Measurements from ENCODE around the gene TF.

Gene TF

GRCh38 chr3:133775309-133775708, 29.1 kb downstream of the TF start:
- H2BK5ac ChIP-seq (ENCODE audit: low read depth, low read length, poor library complexity, severe bottlenecking) = no peak overlapping the region
- DNase-seq = no peak
- H2BK12ac ChIP-seq (ENCODE audit: low read length in 2 of 2) = no peak overlapping the region
- H3K36me3 ChIP-seq (ENCODE audit: control insufficient read depth in 1 of 2, insufficient read depth in 2 of 2, low read depth in 1 of 2, low read length in 2 of 2) = no peaks in the 10 kb centered on the region
- no peaks in the 10 kb centered on the region for H3K79me1 ChIP-seq (replicated peaks; ENCODE audit: low read length, poor library complexity, severe bottlenecking)
- no peak overlapping the region for H4K8ac ChIP-seq (ENCODE audit: low read length)
- no peaks in the 10 kb centered on the region for H3K4me1 ChIP-seq (ENCODE audit: control insufficient read depth, insufficient read depth, low read depth, low read length)
- H3K23ac ChIP-seq (ENCODE audit: low read length in 2 of 2) = no peak overlapping the region
- no peak overlapping the region for H3K4me2 ChIP-seq (ENCODE audit: low read length, poor library complexity, severe bottlenecking)
- H3K9ac ChIP-seq (ENCODE audit: low read length) = no peak overlapping the region
- WGBS = 90% methylated on average over 9 of the region's 9 CpGs
- H3K18ac ChIP-seq (ENCODE audit: low read depth in 1 of 2, low read length in 2 of 2) = no peak overlapping the region
- no peaks in the 10 kb centered on the region for H3K9me3 ChIP-seq (ENCODE audit: control insufficient read depth, low read length)
- H2BK120ac ChIP-seq (ENCODE audit: low read depth, low read length) = no peak overlapping the region
- no peak overlapping the region for H2BK15ac ChIP-seq (ENCODE audit: low read depth, poor library complexity, severe bottlenecking)
- H3K27me3 ChIP-seq (ENCODE audit: control insufficient read depth in 1 of 2, insufficient read depth in 1 of 2, low read length in 2 of 2) = peaks cover 11 to 15% of the 10 kb centered on the region in 2 experiments
- H3K4me3 ChIP-seq (ENCODE audit: insufficient read depth in 1 of 2, low read depth in 1 of 2, low read length in 2 of 2) = no peak overlapping the region
- no peak overlapping the region for H3K4ac ChIP-seq (ENCODE audit: low read depth in 1 of 2, low read length in 2 of 2)
- no peak overlapping the region for H2AFZ ChIP-seq (ENCODE audit: low read depth, low read length)
- H2AK5ac ChIP-seq (ENCODE audit: low read length, severe bottlenecking) = no peak overlapping the region
- H3K27ac ChIP-seq (ENCODE audit: low read length, poor library complexity, severe bottlenecking) = no peak overlapping the region
- no peak overlapping the region for H4K91ac ChIP-seq (ENCODE audit: low read length)
- H3K14ac ChIP-seq (ENCODE audit: low read length in 2 of 2) = no peak overlapping the region

GRCh38 chr3:133775835-133776234, 29.6 kb downstream of the TF start:
- H3K4me2 ChIP-seq (ENCODE audit: low read length, poor library complexity, severe bottlenecking) = no peak overlapping the region
- no peak overlapping the region for H2AK5ac ChIP-seq (ENCODE audit: low read length, severe bottlenecking)
- peaks cover 10 to 11% of the 10 kb centered on the region in 2 experiments for H3K27me3 ChIP-seq (ENCODE audit: control insufficient read depth in 1 of 2, insufficient read depth in 1 of 2, low read length in 2 of 2)
- WGBS = 92% methylated on average over 5 of the region's 5 CpGs
- no peak overlapping the region for H2BK12ac ChIP-seq (ENCODE audit: low read length in 2 of 2)
- H3K4me3 ChIP-seq (ENCODE audit: insufficient read depth in 1 of 2, low read depth in 1 of 2, low read length in 2 of 2) = no peak overlapping the region
- H2BK15ac ChIP-seq (ENCODE audit: low read depth, poor library complexity, severe bottlenecking) = no peak overlapping the region
- H3K36me3 ChIP-seq (ENCODE audit: control insufficient read depth in 1 of 2, insufficient read depth in 2 of 2, low read depth in 1 of 2, low read length in 2 of 2) = no peaks in the 10 kb centered on the region
- H3K4me1 ChIP-seq (ENCODE audit: control insufficient read depth, insufficient read depth, low read depth, low read length) = no peaks in the 10 kb centered on the region
- no peak overlapping the region for H3K18ac ChIP-seq (ENCODE audit: low read depth in 1 of 2, low read length in 2 of 2)
- no peak overlapping the region for H3K27ac ChIP-seq (ENCODE audit: low read length, poor library complexity, severe bottlenecking)
- no peak overlapping the region for H2AFZ ChIP-seq (ENCODE audit: low read depth, low read length)
- no peak overlapping the region for H2BK120ac ChIP-seq (ENCODE audit: low read depth, low read length)
- no peak overlapping the region for H3K9ac ChIP-seq (ENCODE audit: low read length)
- no peaks in the 10 kb centered on the region for H3K9me3 ChIP-seq (ENCODE audit: control insufficient read depth, low read length)
- H3K79me1 ChIP-seq (replicated peaks; ENCODE audit: low read length, poor library complexity, severe bottlenecking) = no peaks in the 10 kb centered on the region
- no peak for DNase-seq
- no peak overlapping the region for H2BK5ac ChIP-seq (ENCODE audit: low read depth, low read length, poor library complexity, severe bottlenecking)
- H3K14ac ChIP-seq (ENCODE audit: low read length in 2 of 2) = no peak overlapping the region
- no peak overlapping the region for H3K23ac ChIP-seq (ENCODE audit: low read length in 2 of 2)
- no peak overlapping the region for H4K8ac ChIP-seq (ENCODE audit: low read length)
- H3K4ac ChIP-seq (ENCODE audit: low read depth in 1 of 2, low read length in 2 of 2) = no peak overlapping the region
- H4K91ac ChIP-seq (ENCODE audit: low read length) = no peak overlapping the region

DNA sequence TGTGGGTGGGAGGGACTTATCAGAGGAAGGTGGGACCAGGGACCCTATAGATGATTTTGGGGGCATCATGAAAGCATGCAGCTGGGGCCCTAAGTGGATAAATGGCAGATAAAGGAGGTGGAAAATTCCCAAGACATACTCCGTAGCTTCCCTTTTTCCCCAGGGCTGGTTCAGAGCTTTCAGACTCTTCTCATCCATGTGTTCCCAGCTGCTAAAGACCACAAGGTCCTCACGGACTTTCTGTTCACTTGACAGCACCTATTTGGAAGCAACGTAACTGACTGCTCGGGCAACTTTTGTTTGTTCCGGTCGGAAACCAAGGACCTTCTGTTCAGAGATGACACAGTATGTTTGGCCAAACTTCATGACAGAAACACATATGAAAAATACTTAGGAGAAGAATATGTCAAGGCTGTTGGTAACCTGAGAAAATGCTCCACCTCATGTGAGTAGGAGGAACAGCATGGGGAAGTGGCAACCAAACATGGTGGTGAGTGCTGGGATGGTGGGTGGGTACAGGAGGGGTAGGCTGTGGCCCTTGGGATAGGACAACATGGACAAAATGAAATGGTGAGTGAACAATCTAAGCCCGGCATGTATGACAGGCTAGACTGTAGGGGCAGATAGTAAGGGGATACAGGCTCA, 30.7 kb downstream of the TF start:
- peaks cover 10 to 11% of the 10 kb centered on the region in 2 experiments for H3K27me3 ChIP-seq (ENCODE audit: control insufficient read depth in 1 of 2, insufficient read depth in 1 of 2, low read length in 2 of 2)
- no peak overlapping the region for H3K18ac ChIP-seq (ENCODE audit: low read depth in 1 of 2, low read length in 2 of 2)
- H3K23ac ChIP-seq (ENCODE audit: low read length in 2 of 2) = no peak overlapping the region
- no peaks in the 10 kb centered on the region for H3K36me3 ChIP-seq (ENCODE audit: control insufficient read depth in 1 of 2, insufficient read depth in 2 of 2, low read depth in 1 of 2, low read length in 2 of 2)
- no peak overlapping the region for H3K14ac ChIP-seq (ENCODE audit: low read length in 2 of 2)
- H4K8ac ChIP-seq (ENCODE audit: low read length) = no peak overlapping the region
- no peak overlapping the region for H2BK12ac ChIP-seq (ENCODE audit: low read length in 2 of 2)
- no peak overlapping the region for H3K27ac ChIP-seq (ENCODE audit: low read length, poor library complexity, severe bottlenecking)
- no peak overlapping the region for H2BK15ac ChIP-seq (ENCODE audit: low read depth, poor library complexity, severe bottlenecking)
- 93% methylated on average over 7 of the region's 7 CpGs for WGBS
- no peak overlapping the region for H3K9ac ChIP-seq (ENCODE audit: low read length)
- H2AK5ac ChIP-seq (ENCODE audit: low read length, severe bottlenecking) = no peak overlapping the region
- DNase-seq = no peak
- H3K4ac ChIP-seq (ENCODE audit: low read depth in 1 of 2, low read length in 2 of 2) = no peak overlapping the region
- H2BK5ac ChIP-seq (ENCODE audit: low read depth, low read length, poor library complexity, severe bottlenecking) = no peak overlapping the region
- H4K91ac ChIP-seq (ENCODE audit: low read length) = no peak overlapping the region
- no peak overlapping the region for H2AFZ ChIP-seq (ENCODE audit: low read depth, low read length)
- H2BK120ac ChIP-seq (ENCODE audit: low read depth, low read length) = no peak overlapping the region
- no peaks in the 10 kb centered on the region for H3K9me3 ChIP-seq (ENCODE audit: control insufficient read depth, low read length)
- H3K4me3 ChIP-seq (ENCODE audit: insufficient read depth in 1 of 2, low read depth in 1 of 2, low read length in 2 of 2) = no peak overlapping the region
- H3K4me1 ChIP-seq (ENCODE audit: control insufficient read depth, insufficient read depth, low read depth, low read length) = no peaks in the 10 kb centered on the region
- no peak overlapping the region for H3K4me2 ChIP-seq (ENCODE audit: low read length, poor library complexity, severe bottlenecking)
- H3K79me1 ChIP-seq (replicated peaks; ENCODE audit: low read length, poor library complexity, severe bottlenecking) = no peaks in the 10 kb centered on the region

DNA sequence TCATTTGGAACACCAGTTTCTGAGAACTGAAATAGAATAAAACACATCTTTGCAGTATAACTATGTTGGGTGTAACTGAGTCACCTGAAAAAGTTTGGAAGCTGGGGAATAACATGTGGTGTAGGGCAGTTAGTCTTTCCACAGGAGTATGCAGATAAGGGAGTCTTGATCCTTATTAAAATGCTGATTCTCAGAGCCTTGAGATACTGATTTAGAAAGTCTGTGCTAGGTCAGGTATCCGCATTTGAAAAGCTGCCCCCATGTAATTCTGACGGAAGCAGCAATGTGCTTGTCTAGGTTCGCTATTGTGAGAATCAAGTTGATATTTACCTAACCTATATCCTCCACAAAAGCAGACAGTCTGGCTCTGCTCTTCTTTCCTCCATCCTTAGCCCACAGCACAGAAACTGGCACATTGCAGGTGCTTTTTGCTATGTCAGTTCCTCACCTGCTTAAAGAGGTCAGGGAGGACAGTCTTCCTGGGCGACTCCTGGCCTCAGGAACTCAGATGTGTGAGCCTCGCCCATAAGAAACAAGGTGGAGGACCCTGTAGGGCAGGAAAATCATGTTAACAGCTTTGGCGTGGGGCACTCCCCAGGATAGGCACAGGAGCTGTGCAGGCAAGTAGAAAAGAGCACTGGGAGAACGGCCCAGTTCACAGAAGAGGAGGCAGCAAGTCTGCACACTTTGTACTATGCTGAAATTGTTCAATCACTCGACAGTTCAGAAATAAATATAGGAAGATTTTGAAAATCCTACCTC, 31.8 kb downstream of the TF start:
- Histone ChIP-seq H3K4me1 (ENCODE audit: control insufficient read depth, insufficient read depth, low read depth, low read length) (no peaks in the 10 kb centered on the region), H2BK120ac (ENCODE audit: low read depth, low read length) (no peak overlapping the region), H3K9me3 (ENCODE audit: control insufficient read depth, low read length) (no peaks in the 10 kb centered on the region), H3K27me3 (ENCODE audit: control insufficient read depth in 1 of 2, insufficient read depth in 1 of 2, low read length in 2 of 2) (peaks cover 10 to 11% of the 10 kb centered on the region in 2 experiments), H2AFZ (ENCODE audit: low read depth, low read length) (no peak overlapping the region), H4K8ac (ENCODE audit: low read length) (no peak overlapping the region), H3K4me3 (ENCODE audit: insufficient read depth in 1 of 2, low read depth in 1 of 2, low read length in 2 of 2) (no peak overlapping the region), H3K27ac (ENCODE audit: low read length, poor library complexity, severe bottlenecking) (no peak overlapping the region), H3K9ac (ENCODE audit: low read length) (no peak overlapping the region), H2BK5ac (ENCODE audit: low read depth, low read length, poor library complexity, severe bottlenecking) (no peak overlapping the region), H3K4ac (ENCODE audit: low read depth in 1 of 2, low read length in 2 of 2) (no peak overlapping the region), H3K18ac (ENCODE audit: low read depth in 1 of 2, low read length in 2 of 2) (no peak overlapping the region), H3K36me3 (ENCODE audit: control insufficient read depth in 1 of 2, insufficient read depth in 2 of 2, low read depth in 1 of 2, low read length in 2 of 2) (no peaks in the 10 kb centered on the region), H2BK15ac (ENCODE audit: low read depth, poor library complexity, severe bottlenecking) (no peak overlapping the region), H3K14ac (ENCODE audit: low read length in 2 of 2) (no peak overlapping the region), H3K23ac (ENCODE audit: low read length in 2 of 2) (no peak overlapping the region), H3K79me1 (replicated peaks; ENCODE audit: low read length, poor library complexity, severe bottlenecking) (no peaks in the 10 kb centered on the region), H4K91ac (ENCODE audit: low read length) (no peak overlapping the region), H3K4me2 (ENCODE audit: low read length, poor library complexity, severe bottlenecking) (no peak overlapping the region), H2BK12ac (ENCODE audit: low read length in 2 of 2) (no peak overlapping the region), H2AK5ac (ENCODE audit: low read length, severe bottlenecking) (no peak overlapping the region)
- DNase-seq = no peak
- 65% methylated on average over 7 of the region's 8 CpGs for WGBS

Measured in mesenchymal stem cell (in vitro differentiated cells and primary cell).